ENCODE results near the gene SBF1. TPM values are rescaled to one million over a fixed set of nuclear protein-coding genes. Genes with fewer than 3 reads are reported as not detected.
"Not testable (repeated sequence)": the region's sequence is repeated elsewhere in the genome, so short reads cannot be mapped to it uniquely, and the experiment has no call there.

The SBF1 gene
- total RNA-seq, 1 donor from 2014 or later = 121 TPM

DNA sequence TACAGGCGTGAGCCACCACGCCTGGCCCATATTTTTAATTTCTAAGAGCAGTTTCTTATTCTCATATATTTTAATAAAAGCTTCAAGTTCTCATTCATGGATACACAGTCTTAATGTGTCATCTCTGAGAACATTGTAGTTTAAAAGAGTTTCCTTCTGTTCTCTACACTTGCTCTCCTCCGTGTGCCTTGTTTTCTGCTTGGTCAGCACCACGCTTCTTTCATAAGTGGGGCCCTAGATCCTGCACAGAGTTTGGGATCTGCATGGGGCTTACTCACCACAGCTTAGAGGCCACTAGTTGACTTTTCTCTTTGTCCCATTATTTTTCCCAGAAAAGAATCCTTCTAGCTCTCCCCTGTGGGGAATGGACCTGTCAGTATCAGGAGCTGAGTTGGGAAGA, 72.9 kb downstream of the SBF1 start:
- DNase-seq (ENCODE audit: low read depth) = no peak

DNA sequence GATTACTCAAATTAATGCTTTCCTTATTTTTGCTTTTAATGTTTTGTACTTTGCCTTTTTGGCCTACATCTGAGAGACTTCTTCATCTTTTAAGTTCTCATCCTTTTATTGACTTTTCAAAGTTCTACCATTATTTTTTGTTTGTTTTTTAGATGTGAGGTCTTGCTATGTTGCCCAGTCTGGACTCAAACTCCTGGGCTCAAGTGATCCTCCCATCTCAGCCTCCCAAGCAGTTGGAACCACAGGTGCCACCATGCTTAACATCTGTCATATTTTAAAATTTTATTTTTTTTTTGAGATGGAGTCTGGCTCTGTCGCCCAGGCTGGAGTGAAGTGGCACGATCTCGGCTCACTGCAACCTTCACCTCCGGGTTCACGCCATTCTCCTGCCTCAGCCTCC, 73.9 kb downstream of the SBF1 start:
- DNase-seq (ENCODE audit: low read depth) = no peak

GRCh38 chr22:50400406-50400805, 74.4 kb downstream of the SBF1 start:
- no peak for DNase-seq (ENCODE audit: low read depth)

- DNase-seq (ENCODE audit: low read depth) = peak; percentile 12
Measured at GRCh38 chr22:50399751-50400331, 75.0 kb downstream of the SBF1 start.

- no peak for DNase-seq (ENCODE audit: low read depth)
Measured at GRCh38 chr22:50398831-50399648, 75.8 kb downstream of the SBF1 start.

GRCh38 chr22:50397371-50398060, 77.3 kb downstream of the SBF1 start:
- DNase-seq (ENCODE audit: low read depth) = not testable (repeated sequence)

DNA sequence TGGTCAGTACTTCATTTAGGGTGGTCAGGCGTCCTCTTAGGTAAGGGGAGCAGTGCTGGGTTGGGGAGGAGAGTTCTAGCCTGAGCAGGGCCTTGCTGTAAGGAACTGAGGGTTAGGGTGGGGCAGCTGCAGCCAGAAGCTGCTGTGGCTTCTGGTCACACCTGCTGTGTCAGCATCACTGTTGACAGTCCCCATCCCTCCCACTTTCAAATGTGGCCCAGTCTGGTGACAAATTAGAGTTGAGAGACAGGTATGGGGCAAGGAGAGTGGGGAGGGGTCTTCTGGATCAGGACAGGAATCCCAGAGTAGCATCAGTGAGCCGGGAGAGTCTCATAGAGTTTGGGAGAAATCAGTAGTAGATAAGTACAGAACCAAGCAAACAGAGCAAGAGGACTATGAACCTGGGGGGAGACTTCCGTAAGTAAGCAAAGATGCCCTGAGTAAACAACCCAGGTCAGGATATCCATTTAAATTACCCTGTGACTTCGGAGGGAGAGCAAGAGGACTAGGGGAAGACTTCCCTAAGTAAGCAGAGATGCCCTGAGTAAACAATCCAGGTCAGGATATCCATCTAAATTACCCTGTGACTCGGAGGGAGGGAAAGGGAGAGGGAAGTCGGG, 78.0 kb downstream of the SBF1 start:
- DNase-seq (ENCODE audit: low read depth) = peak; percentile 70

Other genes starting within 250 kb of the SBF1 start
- 33.7 and 35.4 TPM in 2 replicates for gene TUBGCP6, start 230.0 kb downstream of the SBF1 start, total RNA-seq
- 12.9 and 22.5 TPM in 2 replicates for gene HDAC10, start 223.8 kb downstream of the SBF1 start, total RNA-seq
- gene MAPK12, start 213.4 kb downstream of the SBF1 start, total RNA-seq = 27.9 and 30.0 TPM in 2 replicates
- 3.2 and 3.3 TPM in 2 replicates for gene MAPK11, start 204.7 kb downstream of the SBF1 start, total RNA-seq
- 112 and 163 TPM in 2 replicates for gene PLXNB2, start 167.4 kb downstream of the SBF1 start, total RNA-seq
- gene DENND6B, start 148.0 kb downstream of the SBF1 start, total RNA-seq = 4.7 TPM in 2 replicates
- gene PPP6R2, start 131.7 kb downstream of the SBF1 start, total RNA-seq = 65.8 and 74.8 TPM in 2 replicates
- 0.67 and 1.6 TPM in 2 replicates for gene ADM2, start 6.5 kb upstream of the SBF1 start, total RNA-seq
- gene MIOX, start 11.8 kb upstream of the SBF1 start, total RNA-seq = not detected in 2 replicates
- gene LMF2, start 32.7 kb upstream of the SBF1 start, total RNA-seq = 41.3 and 46.6 TPM in 2 replicates
- 21.6 and 25.3 TPM in 2 replicates for gene NCAPH2, start 33.2 kb upstream of the SBF1 start, total RNA-seq
- gene SCO2, start 50.6 kb upstream of the SBF1 start, total RNA-seq = 0.68 and 1.6 TPM in 2 replicates
- gene TYMP, start 55.0 kb upstream of the SBF1 start, total RNA-seq = 1.7 and 2.1 TPM in 2 replicates
- not detected in 2 replicates for gene KLHDC7B, start 70.9 kb upstream of the SBF1 start, total RNA-seq
- gene SYCE3, start 87.9 kb upstream of the SBF1 start, total RNA-seq = not detected in 2 replicates
- 3.9 and 11.5 TPM in 2 replicates for gene CPT1B, start 103.4 kb upstream of the SBF1 start, total RNA-seq
- gene CHKB, start 107.8 kb upstream of the SBF1 start, total RNA-seq = 42.7 and 47.0 TPM in 2 replicates
- gene MAPK8IP2, start 125.8 kb upstream of the SBF1 start, total RNA-seq = 0.16 and 0.36 TPM in 2 replicates
- 30.5 and 37.4 TPM in 2 replicates for gene ARSA, start 153.1 kb upstream of the SBF1 start, total RNA-seq
- 0.32 and 0.47 TPM in 2 replicates for gene SHANK3, start 197.8 kb upstream of the SBF1 start, total RNA-seq

Data from myocyte (in vitro differentiated cells).